Ascending aorta (tissue), 2 donors: Measurements from ENCODE around the gene IER3. TPM values are rescaled to one million over a fixed set of nuclear protein-coding genes. Genes with fewer than 3 reads are reported as not detected.

Experiments
- DNase-seq, 2 donors: peaks; one replicate each; pipeline ENCODE4 v3.0.0-alpha.2; 2019; ENCODE audit warnings: low spot score in 2 of 2
- H3K27ac ChIP-seq, 2 donors: fragments of 200-600 bp; sonication (generic); one replicate each; pipeline ENCODE4 v1.5.1; 2016 to 2017; ENCODE audit warnings: mild to moderate bottlenecking in 1 of 2
- H3K27me3 ChIP-seq: fragments of 200-600 bp; sonication (generic); one replicate; pipeline ENCODE4 v1.5.1; 2017
- H3K36me3 ChIP-seq, 2 donors: fragments of 200-600 bp; sonication (generic); one replicate each; pipeline ENCODE4 v1.5.1; 2016
- H3K4me1 ChIP-seq, 2 donors: fragments of 200-600 bp; sonication (generic); one replicate each; pipeline ENCODE4 v1.5.1; 2016 to 2017; ENCODE audit warnings: mild to moderate bottlenecking in 1 of 2
- H3K4me3 ChIP-seq, 2 donors: fragments of 200-600 bp; sonication (generic); one replicate each; pipeline ENCODE4 v1.5.1; 2016 to 2017; ENCODE audit warnings: mild to moderate bottlenecking in 1 of 2
- H3K9me3 ChIP-seq, 2 donors: fragments of 200-600 bp; sonication (generic); one replicate each; pipeline ENCODE4 v1.5.1; 2016
- intact Hi-C: fragments of 100-400 bp; cut with DNase I; formaldehyde crosslinking; loops from one replicate; pipeline ENCODE4 v1.15.1; 2023
- total RNA-seq: library from RNA; depleted of rRNA; stranded (reverse); fragments of >200 nt; gene quantifications from one replicate; pipeline ENCODE4 v1.1.0, GENCODE V29; 2016
- TF ChIP-seq, protein P1 (sequence below), 3 experiments: fragments of 200-600 bp in 2 of 3; fragments of 450-650 bp in 1 of 3; sonication (generic) in 2 of 3; IDR thresholded peaks; one replicate each; pipeline ENCODE4 v1.5.1; 2016 to 2019; ENCODE audit warnings: antibody characterized with exemption in 3 of 3, mild to moderate bottlenecking in 1 of 3, moderate library complexity in 1 of 3

The IER3 gene
- total RNA-seq, 1 donor from 2014 or later: 51.9 TPM

DNA sequence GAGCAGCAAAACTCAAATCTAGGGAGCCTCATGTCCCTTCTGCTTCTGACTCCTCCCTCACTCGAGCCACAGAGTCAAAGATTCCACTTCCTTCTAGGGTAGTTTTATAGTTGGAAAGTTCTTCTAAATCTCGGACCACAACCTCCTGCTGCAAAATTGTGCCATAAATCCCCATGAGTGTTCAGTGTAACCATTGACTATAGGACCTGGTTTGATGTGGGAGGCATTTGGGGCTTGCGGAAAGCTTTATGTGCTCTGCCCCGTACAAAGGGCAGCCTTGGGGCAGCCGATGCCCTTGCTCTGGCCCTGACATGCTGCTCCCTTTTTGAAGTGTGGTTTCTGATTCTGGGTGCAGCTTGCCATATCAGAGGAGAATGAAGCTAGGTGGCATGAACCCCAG, 43.6 kb upstream of the IER3 start:
- H3K36me3 ChIP-seq: no peaks in the 10 kb centered on the region
- H3K27ac ChIP-seq: no peak overlapping the region
- H3K9me3 ChIP-seq: no peaks in the 10 kb centered on the region
- H3K27me3 ChIP-seq: no peaks in the 10 kb centered on the region
- no peak for DNase-seq
- intact Hi-C loops: no loop called here
- TF ChIP-seq, protein P1, sequence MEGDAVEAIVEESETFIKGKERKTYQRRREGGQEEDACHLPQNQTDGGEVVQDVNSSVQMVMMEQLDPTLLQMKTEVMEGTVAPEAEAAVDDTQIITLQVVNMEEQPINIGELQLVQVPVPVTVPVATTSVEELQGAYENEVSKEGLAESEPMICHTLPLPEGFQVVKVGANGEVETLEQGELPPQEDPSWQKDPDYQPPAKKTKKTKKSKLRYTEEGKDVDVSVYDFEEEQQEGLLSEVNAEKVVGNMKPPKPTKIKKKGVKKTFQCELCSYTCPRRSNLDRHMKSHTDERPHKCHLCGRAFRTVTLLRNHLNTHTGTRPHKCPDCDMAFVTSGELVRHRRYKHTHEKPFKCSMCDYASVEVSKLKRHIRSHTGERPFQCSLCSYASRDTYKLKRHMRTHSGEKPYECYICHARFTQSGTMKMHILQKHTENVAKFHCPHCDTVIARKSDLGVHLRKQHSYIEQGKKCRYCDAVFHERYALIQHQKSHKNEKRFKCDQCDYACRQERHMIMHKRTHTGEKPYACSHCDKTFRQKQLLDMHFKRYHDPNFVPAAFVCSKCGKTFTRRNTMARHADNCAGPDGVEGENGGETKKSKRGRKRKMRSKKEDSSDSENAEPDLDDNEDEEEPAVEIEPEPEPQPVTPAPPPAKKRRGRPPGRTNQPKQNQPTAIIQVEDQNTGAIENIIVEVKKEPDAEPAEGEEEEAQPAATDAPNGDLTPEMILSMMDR (IDR thresholded peaks at IDR 0.05): no peak
- H3K4me1 ChIP-seq: peaks cover 0 to 1% of the 10 kb centered on the region in 2 donors
- no peak overlapping the region for H3K4me3 ChIP-seq

DNA sequence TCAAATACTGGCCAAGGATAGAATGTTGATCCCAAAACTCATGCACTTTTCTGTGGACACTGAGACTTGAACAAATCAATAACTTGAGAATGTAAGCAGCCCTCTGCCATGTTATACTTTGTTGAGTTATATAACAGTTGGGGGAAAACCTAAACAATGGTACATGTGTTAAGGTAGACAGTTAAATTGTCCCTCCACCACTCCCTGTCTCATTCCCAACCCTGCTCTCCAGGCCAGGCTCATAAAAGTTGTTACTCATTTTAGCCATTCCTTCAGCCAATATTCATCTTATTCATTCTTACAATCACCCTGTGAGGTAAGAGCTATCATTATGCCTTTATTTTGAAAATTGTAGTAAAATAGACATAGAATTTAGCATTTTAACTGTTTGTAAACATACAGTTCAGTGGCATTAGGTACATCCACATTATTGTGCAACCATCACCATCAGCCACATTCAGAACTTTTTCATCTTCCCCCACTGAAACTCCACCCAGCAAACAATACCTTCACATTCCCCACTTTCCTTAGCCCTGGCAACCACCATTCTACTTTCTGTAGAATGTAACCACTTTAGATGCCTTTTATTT, 38.2 kb upstream of the IER3 start:
- Histone ChIP-seq H3K27ac (peak overlapping the region; percentile 90 to 94), H3K27me3 (no peaks in the 10 kb centered on the region), H3K9me3 (no peaks in the 10 kb centered on the region), H3K4me1 (peaks cover 13 to 45% of the 10 kb centered on the region in 2 donors), H3K4me3 (no peak overlapping the region), H3K36me3 (no peaks in the 10 kb centered on the region)
- intact Hi-C loops: loop anchor here (1.0 to 5.0 kb wide), 2 partner anchors 30 to 45 kb away; no protein-coding TSS in a partner anchor
- TF ChIP-seq, protein P1 (IDR thresholded peaks at IDR 0.05): no peak
- DNase-seq: no peak

DNA sequence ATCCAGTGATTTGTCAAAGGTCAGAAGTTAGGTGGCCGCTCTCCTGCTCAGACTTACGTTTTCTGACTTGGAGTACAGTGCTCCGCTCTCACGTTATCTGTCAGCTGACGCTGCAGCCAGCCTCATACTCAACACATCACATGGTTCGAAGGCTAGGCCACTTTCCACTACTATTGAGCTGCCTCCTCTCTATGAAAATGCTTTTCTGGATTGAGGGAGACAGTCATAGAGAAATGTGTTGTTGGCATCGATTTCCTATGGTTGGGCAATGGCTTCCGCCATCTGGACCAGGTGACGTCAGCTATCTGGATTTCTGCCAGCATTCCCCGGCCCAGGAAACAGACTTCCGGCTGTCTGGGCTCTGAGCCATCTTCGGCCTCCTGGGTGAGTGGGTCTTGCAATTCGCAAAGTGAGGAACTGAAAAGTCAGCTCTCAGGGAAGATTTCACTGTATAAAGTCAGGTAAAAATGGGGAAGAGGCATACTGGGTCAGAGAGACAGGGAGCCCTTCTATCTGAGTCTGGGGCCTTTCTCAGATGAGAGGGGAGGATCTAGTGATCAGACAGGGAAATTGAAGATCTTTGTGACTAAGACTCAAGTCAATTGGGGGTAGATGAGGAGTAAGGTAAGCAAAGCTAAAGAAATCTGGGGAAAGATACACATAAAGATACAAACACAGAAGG, 37.5 kb upstream of the IER3 start:
- H3K4me1 ChIP-seq: peaks cover 13 to 45% of the 10 kb centered on the region in 2 donors
- H3K27ac ChIP-seq: peak overlapping the region; percentile 90 to 94
- peak overlapping the region in 1 of 2 donors; percentile 2 for H3K4me3 ChIP-seq
- intact Hi-C loops: loop anchor here (1.0 to 5.0 kb wide), 3 partner anchors 30 to 45 kb away; partner anchors contain the start of gene FLOT1
- TF ChIP-seq, protein P1 (IDR thresholded peaks at IDR 0.05): no peak
- H3K27me3 ChIP-seq: no peaks in the 10 kb centered on the region
- H3K36me3 ChIP-seq: no peaks in the 10 kb centered on the region
- peak; percentile 83 to 98 for DNase-seq
- no peaks in the 10 kb centered on the region for H3K9me3 ChIP-seq

DNA sequence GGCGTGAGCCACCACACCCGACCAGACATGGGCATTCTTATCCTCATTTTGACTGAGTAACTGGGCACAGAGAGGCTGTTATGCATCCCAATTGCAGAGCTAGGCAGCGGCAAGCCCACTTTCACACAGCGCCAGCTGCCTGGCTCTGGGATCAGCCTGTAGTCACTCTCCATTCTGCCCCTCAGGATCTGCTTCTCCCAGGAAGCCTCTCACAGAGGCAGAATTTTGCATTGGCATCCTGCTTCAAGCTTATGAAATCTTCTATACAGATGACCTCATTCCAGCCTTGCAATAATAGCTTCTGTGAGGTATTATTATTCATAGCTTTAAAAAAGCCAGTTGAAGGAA, 37.0 kb upstream of the IER3 start:
- H3K27me3 ChIP-seq: no peaks in the 10 kb centered on the region
- no peak for DNase-seq
- peak overlapping the region in 1 of 2 donors; percentile 2 for H3K4me3 ChIP-seq
- H3K9me3 ChIP-seq: no peaks in the 10 kb centered on the region
- H3K27ac ChIP-seq: peak overlapping the region; percentile 90 to 94
- H3K4me1 ChIP-seq: peaks cover 13 to 45% of the 10 kb centered on the region in 2 donors
- TF ChIP-seq, protein P1 (IDR thresholded peaks at IDR 0.05): no peak
- intact Hi-C loops: loop anchor here (1.0 to 5.0 kb wide), 2 partner anchors 39 to 46 kb away; partner anchors contain the start of gene FLOT1
- no peaks in the 10 kb centered on the region for H3K36me3 ChIP-seq

DNA sequence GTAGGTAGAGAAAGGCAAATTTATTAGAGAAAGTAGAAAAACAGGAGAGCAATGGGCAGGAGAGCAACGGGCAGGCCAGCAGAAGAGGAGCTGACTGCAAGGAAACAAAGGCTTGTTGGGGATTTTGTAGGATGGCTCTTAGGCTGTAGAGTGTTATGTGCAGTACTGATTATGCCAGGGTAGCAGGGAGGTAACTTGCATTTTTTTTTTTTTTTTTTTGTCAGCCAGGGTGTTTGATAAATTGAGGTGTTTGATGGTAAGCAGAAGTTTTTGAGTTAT, 36.2 kb upstream of the IER3 start:
- no peak for DNase-seq
- H3K4me1 ChIP-seq: peaks cover 13 to 45% of the 10 kb centered on the region in 2 donors

More for the DNA sequence above, 36.2 kb upstream of the IER3 start:
- TF ChIP-seq, protein P1 (IDR thresholded peaks at IDR 0.05): no peak
- intact Hi-C loops: loop anchor here (5.0 kb wide), 1 partner anchor 47 kb away; no protein-coding TSS in a partner anchor
- Histone ChIP-seq H3K27ac (peak overlapping the region; percentile 90 to 94), H3K4me3 (no peak overlapping the region), H3K36me3 (no peaks in the 10 kb centered on the region), H3K27me3 (no peaks in the 10 kb centered on the region), H3K9me3 (no peaks in the 10 kb centered on the region)
